ENCODE data around the gene VSTM2L. TPM values are rescaled to one million over a fixed set of nuclear protein-coding genes. Genes with fewer than 3 reads are reported as not detected.
A peak's percentile ranks its signal among the peaks of the same experiment; 100 is the strongest.
"Not testable (repeated sequence)": the region's sequence is repeated elsewhere in the genome, so short reads cannot be mapped to it uniquely, and the experiment has no call there.

The VSTM2L gene, protein sequence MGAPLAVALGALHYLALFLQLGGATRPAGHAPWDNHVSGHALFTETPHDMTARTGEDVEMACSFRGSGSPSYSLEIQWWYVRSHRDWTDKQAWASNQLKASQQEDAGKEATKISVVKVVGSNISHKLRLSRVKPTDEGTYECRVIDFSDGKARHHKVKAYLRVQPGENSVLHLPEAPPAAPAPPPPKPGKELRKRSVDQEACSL
- 100 to 1,000 TPM; 139 to 158 TPM for total RNA-seq
- long read RNA-seq, partial matches to known transcripts: 14 of 14 reads
- long read RNA-seq, other reads (novel, unspliced or antisense): 0 of 14 reads

GRCh38 chr20:37902504-37903313 lies at the start of gene VSTM2L:
Gene VSTM2L (plus strand): TSS chr20:37903127. CDS start chr20:37903351, 224 bp downstream.
- intact Hi-C loops (cut with DNase I): loop anchor here in 1 of 2 donors (5.0 kb wide), 1 partner anchor 90 kb away; no protein-coding TSS in a partner anchor
- ATAC-seq (peak; percentile 36 to 52), DNase-seq (peak; percentile 55)

DNA sequence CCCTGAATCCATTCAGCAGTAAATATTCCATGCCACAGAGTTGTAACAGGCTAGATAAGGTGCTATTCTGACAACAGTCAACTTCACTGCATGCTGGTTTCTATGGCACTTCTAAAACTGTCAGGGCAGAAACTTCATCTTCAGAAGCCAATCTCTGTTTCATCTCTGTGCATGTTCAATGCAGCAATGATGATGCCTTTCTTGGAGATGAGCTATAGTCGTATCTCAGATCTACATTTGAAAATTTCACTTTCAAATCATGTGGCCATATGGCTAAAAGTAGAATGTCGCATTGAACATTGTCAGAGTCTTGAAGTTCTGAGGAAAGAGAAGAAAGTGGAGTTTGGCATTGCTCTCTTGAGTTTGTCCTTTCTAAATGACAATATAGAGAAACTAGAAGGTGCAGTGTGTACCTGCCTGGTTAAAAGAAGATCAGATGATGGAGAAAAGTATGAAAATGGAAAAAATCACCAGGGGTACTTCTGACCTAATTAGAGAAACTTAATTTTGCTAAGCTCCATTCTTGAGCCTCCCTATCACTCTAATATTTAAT lies 49.0 kb upstream of the VSTM2L start:
- intact Hi-C loops (cut with DNase I): no loop called here
- ATAC-seq (no peak), DNase-seq (no peak)

DNA sequence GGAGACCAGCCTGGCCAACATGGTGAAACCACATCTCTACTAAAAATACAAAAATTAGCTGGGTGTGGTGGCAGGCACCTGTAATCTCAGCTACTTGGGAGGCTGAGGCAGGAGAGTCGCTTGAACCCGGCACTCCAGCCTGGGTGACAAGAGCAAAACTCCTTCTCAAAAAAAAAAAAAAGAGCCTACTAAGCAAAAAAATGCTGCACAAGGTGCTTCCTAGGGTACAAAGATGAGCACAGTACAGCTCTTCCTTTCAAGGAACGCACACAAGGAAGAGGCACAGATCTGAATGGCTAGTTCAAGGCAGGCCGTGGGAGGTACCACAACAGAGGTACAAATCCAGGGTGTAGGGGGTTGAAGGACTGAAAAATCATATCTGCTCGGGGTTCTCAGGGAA lies 46.9 kb upstream of the VSTM2L start:
- DNase-seq; intact Hi-C loops (cut with DNase I); ATAC-seq: not testable (repeated sequence)

- DNase-seq: no peak
- intact Hi-C loops (cut with DNase I): no loop called here
- no peak for ATAC-seq
These were observed 45.8 kb upstream of the VSTM2L start for GRCh38 chr20:37856932-37857660.

- no peak for DNase-seq
- no peak for ATAC-seq
- intact Hi-C loops (cut with DNase I): no loop called here
These were observed 43.3 kb upstream of the VSTM2L start for GRCh38 chr20:37859406-37860171.

- ATAC-seq (no peak), DNase-seq (no peak)
- intact Hi-C loops (cut with DNase I): no loop called here
These were observed 39.6 kb upstream of the VSTM2L start for GRCh38 chr20:37863289-37863688.

DNA sequence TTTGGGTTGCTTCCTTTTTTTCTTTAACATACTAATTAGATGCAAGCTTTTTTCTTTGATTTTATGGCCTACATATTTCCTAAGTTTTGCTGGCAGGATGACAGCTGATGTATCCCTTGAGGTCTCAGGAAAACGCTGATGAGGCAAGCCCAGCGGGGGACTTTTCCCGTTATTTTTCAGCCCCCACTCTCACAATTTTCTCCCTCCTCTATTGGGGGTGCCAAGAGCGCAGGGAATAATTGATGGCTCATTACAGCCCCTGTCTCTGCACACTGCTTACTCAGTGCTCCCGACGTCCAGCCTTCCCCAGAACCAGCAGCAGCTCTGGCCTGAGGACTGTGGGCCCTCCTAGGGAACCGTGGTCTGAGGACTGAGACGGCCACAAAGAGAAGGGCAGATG lies 38.6 kb upstream of the VSTM2L start:
- DNase-seq (no peak), ATAC-seq (no peak)
- intact Hi-C loops (cut with DNase I): no loop called here

DNA sequence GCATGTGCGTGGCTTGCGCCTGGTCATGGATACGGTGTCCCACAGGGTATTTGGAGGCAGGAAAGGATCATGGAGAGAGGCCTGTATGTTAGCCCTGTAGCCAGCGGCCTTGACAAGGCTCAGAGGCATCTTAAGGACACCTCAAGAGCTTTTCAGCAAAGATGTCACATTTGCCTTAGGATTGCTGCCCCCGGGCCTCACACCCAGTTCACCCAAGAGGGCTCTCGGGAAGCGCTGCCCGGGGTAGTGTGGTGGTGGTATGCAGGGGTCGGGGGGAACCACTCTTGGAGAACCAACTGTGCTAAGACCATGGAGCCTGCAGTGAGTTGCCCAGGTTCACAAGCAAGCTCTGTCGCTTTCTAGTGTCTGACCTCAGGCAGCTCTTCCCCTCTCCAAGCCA lies 36.9 kb upstream of the VSTM2L start:
- DNase-seq: no peak
- no peak for ATAC-seq
- intact Hi-C loops (cut with DNase I): no loop called here

DNA sequence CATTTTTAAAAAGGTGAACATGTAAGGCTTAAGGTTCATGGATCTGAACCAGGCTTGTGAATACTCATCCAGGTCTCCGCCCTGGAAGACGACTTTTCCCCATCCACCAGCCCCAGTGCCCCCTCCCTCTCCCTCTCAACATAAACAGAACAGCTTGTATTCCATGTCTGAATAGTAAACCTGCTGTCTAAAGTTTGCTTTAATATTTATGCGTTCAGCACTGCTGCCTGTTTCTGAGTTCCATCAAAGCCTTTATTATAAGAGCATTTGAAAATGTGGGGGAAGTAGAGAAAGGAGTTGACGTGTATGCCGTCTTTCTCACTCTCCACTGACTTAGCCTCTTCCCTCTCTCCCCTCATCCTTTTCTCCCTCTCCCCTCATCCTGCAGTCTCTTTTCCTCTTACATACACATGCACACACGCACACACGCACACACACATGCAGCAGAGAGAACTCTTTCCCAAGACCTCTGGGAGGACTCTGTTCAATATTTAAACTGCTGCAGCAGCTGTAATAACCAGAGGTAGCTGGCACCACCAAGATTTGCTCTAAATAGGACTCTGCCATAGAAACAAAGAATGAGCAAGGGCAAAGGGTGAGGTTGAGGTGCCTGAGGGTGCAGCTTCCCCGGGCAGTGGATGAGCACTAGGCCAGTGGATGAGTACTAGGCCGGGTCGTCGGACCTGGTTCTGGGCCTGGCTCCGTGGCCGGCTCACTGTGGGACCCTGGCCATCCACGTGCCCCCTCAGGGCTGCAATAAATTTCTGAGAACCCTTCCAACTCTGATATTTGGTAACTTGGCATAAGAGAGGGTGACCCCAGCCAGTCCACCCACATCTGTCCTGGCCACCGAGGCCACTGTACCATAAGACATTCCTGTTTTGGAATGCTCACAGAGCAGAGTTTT lies 35.4 kb upstream of the VSTM2L start:
- intact Hi-C loops (cut with DNase I): no loop called here
- ATAC-seq (no peak), DNase-seq (no peak)

GRCh38 chr20:37868851-37869333 lies 34.0 kb upstream of the VSTM2L start:
- no peak for DNase-seq
- intact Hi-C loops (cut with DNase I): no loop called here
- no peak for ATAC-seq

DNA sequence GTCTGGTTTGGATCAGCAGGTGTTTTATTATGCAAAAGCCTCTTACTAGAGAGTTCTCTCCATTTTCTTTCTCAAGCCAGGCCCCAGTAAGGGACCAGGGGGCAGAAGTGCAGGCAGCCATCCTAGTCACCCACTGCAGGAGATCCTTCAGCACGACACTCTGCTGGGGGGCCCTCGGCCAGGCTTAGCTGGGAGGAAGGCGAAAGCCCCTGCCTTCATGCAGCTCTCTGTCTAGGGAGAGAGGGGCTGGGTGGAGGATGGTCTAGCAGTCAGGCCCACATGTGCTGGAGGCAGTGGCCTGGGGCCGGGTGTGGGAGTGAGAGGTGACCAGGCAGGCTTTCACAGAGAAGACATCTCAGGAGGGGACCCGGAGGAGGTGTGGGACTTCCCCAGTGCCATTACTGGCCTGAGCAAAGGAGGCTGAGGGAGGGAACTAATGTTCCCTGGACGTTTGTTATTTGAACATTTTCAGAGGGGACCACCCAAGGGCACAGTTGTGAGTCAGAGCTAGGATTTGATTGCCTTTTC lies 33.5 kb upstream of the VSTM2L start:
- ATAC-seq: no peak
- intact Hi-C loops (cut with DNase I): no loop called here
- no peak for DNase-seq

DNA sequence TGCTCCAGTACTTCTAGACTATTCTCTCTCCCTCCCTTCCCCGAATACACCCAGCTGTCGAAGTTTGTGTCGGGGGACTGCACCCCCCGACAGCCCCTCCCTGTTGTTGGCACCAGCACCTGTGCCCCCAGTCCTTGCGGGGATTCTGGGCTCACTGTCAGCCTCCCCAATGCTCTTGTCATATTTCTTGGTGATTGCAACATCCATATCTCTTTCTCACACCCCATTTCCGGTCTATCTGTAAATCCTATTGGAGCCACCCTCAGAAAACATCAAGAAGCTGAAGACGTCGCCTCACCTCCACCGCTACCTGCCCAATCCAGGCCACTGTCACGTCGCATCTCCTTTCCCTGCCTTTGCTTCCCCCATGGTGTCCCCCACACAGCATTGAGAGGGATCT lies 32.6 kb upstream of the VSTM2L start:
- DNase-seq: no peak
- intact Hi-C loops (cut with DNase I): no loop called here
- ATAC-seq: no peak

DNA sequence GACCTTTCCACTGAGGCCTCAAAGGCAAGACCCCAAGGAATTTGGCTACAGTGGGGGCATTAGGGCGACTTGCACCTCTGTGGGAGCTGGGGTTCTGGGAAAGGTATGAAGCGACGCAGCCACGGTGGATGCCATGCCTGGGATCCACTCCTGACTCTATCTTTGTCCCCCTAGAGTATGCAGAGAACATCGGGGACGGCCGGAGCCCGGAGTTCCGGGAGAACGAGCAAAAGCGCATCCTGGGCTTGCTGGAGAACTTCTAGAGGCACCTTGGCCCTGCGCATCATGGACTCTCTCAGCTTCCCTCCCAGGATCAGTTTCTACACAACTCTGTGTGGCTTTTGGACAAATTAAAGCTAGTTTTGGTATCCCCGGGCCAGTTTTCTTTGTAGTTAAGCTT lies 31.2 kb upstream of the VSTM2L start:
- DNase-seq (no peak), ATAC-seq (no peak)
- intact Hi-C loops (cut with DNase I): no loop called here

GRCh38 chr20:37872161-37872560 lies 30.8 kb upstream of the VSTM2L start:
- DNase-seq (no peak), ATAC-seq (no peak)
- intact Hi-C loops (cut with DNase I): no loop called here

- intact Hi-C loops (cut with DNase I): no loop called here
- no peak for DNase-seq
- no peak for ATAC-seq
These were observed 29.0 kb upstream of the VSTM2L start for GRCh38 chr20:37873884-37874283.

DNA sequence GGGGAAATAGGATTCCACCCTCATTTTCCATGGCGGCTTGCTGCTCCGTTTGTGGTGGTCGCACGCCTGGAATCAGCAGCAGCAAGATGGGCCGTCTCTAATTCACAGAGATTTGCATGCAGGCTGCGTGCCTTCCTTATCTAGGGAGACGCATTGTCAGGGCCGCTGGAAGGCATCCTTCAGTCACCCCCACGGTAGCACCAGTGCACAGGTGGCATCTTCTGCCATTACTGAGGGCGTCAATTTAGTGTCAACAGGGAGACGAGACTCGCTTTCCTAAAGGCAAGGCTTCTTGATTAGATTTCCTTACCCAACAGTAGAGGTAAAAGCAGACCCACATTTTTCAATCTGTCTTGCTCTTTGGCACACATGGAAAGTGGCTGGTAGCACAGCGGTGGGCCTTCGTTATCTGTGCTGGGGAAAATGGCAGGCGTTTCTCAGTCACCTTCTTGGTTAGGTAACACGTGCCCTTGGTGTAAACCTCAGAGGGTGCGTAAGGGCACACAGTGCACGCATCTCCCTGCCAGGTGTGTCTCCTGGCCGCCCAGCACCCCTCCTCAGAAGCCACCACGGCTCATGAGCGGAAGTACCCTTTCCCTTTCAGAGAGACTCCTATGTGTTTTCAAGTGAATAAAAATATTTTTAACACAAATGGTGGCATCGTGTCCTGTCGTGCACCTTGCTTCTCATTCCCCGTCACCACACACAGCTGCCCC lies 27.3 kb upstream of the VSTM2L start:
- DNase-seq (no peak), ATAC-seq (no peak)
- intact Hi-C loops (cut with DNase I): no loop called here

- intact Hi-C loops (cut with DNase I): no loop called here
- ATAC-seq: no peak
- no peak for DNase-seq
These were observed 26.1 kb upstream of the VSTM2L start for GRCh38 chr20:37876863-37877262.

Data from left cardiac atrium (tissue), 4 donors.